Right lobe of liver (tissue), 6 donors: ENCODE results near the gene KAT5. TPM values are rescaled to one million over a fixed set of nuclear protein-coding genes. Genes with fewer than 3 reads are reported as not detected.
"Not testable (repeated sequence)": the region's sequence is repeated elsewhere in the genome, so short reads cannot be mapped to it uniquely, and the experiment has no call there.

Experiments
- ATAC-seq, 4 donors: fragments of 200-7000 bp; cut with Tn5 transposase; one replicate each; pipeline ENCODE4 v1.9.1; 2020; ENCODE audit warnings: mild to moderate bottlenecking in 4 of 4, moderate library complexity in 4 of 4
- DNase-seq, 3 donors: peaks; one replicate each; pipeline ENCODE4 v3.0.0-alpha.2; 2020
- H3K27ac ChIP-seq, 3 donors: fragments of 200-600 bp; one replicate each; pipeline ENCODE4 v1.8.0; 2022
- H3K27me3 ChIP-seq, 2 donors: fragments of 200-600 bp; one replicate each; pipeline ENCODE4 v1.8.0; 2022
- H3K36me3 ChIP-seq, 4 donors: fragments of 200-600 bp; sonication (generic) in 1 of 4; one replicate each; pipeline versions ENCODE4 v1.5.1 to v1.8.0; 2017 to 2022; ENCODE audit warnings: control low read depth in 1 of 4
- H3K4me1 ChIP-seq, 4 donors: fragments of 200-600 bp; sonication (generic) in 1 of 4; one replicate each; pipeline versions ENCODE4 v1.5.1 to v1.8.0; 2017 to 2022; ENCODE audit warnings: control low read depth in 1 of 4
- H3K4me3 ChIP-seq, 3 donors: fragments of 200-600 bp; one replicate each; pipeline ENCODE4 v1.8.0; 2022
- H3K9me3 ChIP-seq, 4 donors: fragments of 200-600 bp; sonication (generic) in 1 of 4; one replicate each; pipeline versions ENCODE4 v1.5.1 to v1.8.0; 2017 to 2022; ENCODE audit warnings: control low read depth in 1 of 4
- CTCF ChIP-seq, 4 donors: fragments of 200-600 bp in 3 of 4; fragments of 450-650 bp in 1 of 4; IDR thresholded peaks; one replicate each; pipeline versions ENCODE4 v1.5.1 to v1.8.0; 2016 to 2022; ENCODE audit warnings: antibody characterized with exemption in 4 of 4, mild to moderate bottlenecking in 2 of 4
- POLR2A ChIP-seq: fragments of 450-650 bp; IDR thresholded peaks from one replicate; pipeline ENCODE4 v1.6.1; 2017; ENCODE audit warnings: antibody characterized with exemption, mild to moderate bottlenecking
- WGBS: methylation state at CpG from one replicate; pipeline ENCODE4 v1.1.6; 2018; ENCODE audit warnings: low coverage, low lambda C conversion rate; ENCODE audit not compliant: insufficient coverage; ENCODE audit errors: missing lambda C conversion rate; 5-methylcytosine and 5-hydroxymethylcytosine counted together
- intact Hi-C, 2 donors: fragments of 100-400 bp; cut with DNase I; formaldehyde crosslinking; loops; one replicate each; pipeline versions ENCODE4 v1.11.2 to v1.14.1; 2022
- total RNA-seq, 6 experiments: library from RNA; depleted of rRNA in 2 of 6; stranded (reverse); fragments of >200 nt in 2 of 6; fragmentation: NEBNext Ultra II Directional in 3 of 6; extraction: Animal tissue kit (Norgen Biotek cat#: 25700) in 3 of 6; gene quantifications; one replicate each; pipeline versions ENCODE4 v1.1.0 to v1.2.4, GENCODE V29; 2016 to 2023
- donor health status: DM: no; HTN: yes; CAD: no.
- donor health status: DM: no; HTN: no; CAD: no.
- donor health status: DM: no; HTN: no; CAD: no.
- donor health status: DM: no; HTN: yes; CAD: no.
- donor health status: DM: no; HTN: yes; CAD: no.

The KAT5 gene
- total RNA-seq, 6 experiments from 2014 or later: 17.8 to 30.4 (median 24.0) TPM

- intact Hi-C loops: no loop called here
- DNase-seq: no peak
Measured at GRCh38 chr11:65745049-65745448, 33.0 kb downstream of the KAT5 start.

GRCh38 chr11:65762169-65762568, 50.1 kb downstream of the KAT5 start:
- H3K36me3 ChIP-seq, intact Hi-C loops, DNase-seq, H3K27ac ChIP-seq, H3K27me3 ChIP-seq, H3K4me3 ChIP-seq, H3K4me1 ChIP-seq, ATAC-seq, H3K9me3 ChIP-seq: not testable (repeated sequence)
- WGBS: 51% methylated on average over 3 of the region's 5 CpGs

More at GRCh38 chr11:65745049-65745448, 33.0 kb downstream of the KAT5 start:
- no peaks in the 10 kb centered on the region for H3K27me3 ChIP-seq
- no peak overlapping the region for H3K27ac ChIP-seq
- ATAC-seq: peak in 1 of 4 donors; percentile 8
- TF ChIP-seq POLR2A (no peak), CTCF (IDR thresholded peaks at IDR 0.05) (no peak)
- 87% methylated on average over 3 of the region's 17 CpGs for WGBS
- no peaks in the 10 kb centered on the region for H3K9me3 ChIP-seq
- no peaks in the 10 kb centered on the region for H3K4me1 ChIP-seq
- no peak overlapping the region for H3K4me3 ChIP-seq
- H3K36me3 ChIP-seq: no peaks in the 10 kb centered on the region

- H3K27ac ChIP-seq, H3K9me3 ChIP-seq, H3K27me3 ChIP-seq, H3K4me3 ChIP-seq, H3K36me3 ChIP-seq, DNase-seq, intact Hi-C loops, H3K4me1 ChIP-seq, ATAC-seq: not testable (repeated sequence)
- WGBS: no CpG with 5 or more reads among the region's 29 CpGs
Measured at GRCh38 chr11:65762816-65763215, 50.8 kb downstream of the KAT5 start.

GRCh38 chr11:65764434-65764833, 52.4 kb downstream of the KAT5 start:
- intact Hi-C loops: no loop called here
- no peak for ATAC-seq
- Histone ChIP-seq H3K4me3 (no peak overlapping the region), H3K36me3 (no peaks in the 10 kb centered on the region), H3K27me3 (no peaks in the 10 kb centered on the region), H3K4me1 (no peaks in the 10 kb centered on the region), H3K27ac (no peak overlapping the region), H3K9me3 (no peaks in the 10 kb centered on the region)
- 53% methylated on average over 5 of the region's 5 CpGs for WGBS
- TF ChIP-seq CTCF (IDR thresholded peaks at IDR 0.05): no peak
- no peak for TF ChIP-seq POLR2A
- no peak for DNase-seq

GRCh38 chr11:65766535-65766934, 54.5 kb downstream of the KAT5 start:
- 51% methylated on average over 7 of the region's 7 CpGs for WGBS
- intact Hi-C loops: no loop called here
- Histone ChIP-seq H3K27me3 (no peaks in the 10 kb centered on the region), H3K27ac (no peak overlapping the region), H3K9me3 (no peaks in the 10 kb centered on the region), H3K4me3 (no peak overlapping the region), H3K4me1 (no peaks in the 10 kb centered on the region), H3K36me3 (no peaks in the 10 kb centered on the region)
- ATAC-seq (no peak), DNase-seq (no peak)
- TF ChIP-seq POLR2A (no peak), CTCF (IDR thresholded peaks at IDR 0.05) (no peak)

- 46% methylated on average over 6 of the region's 10 CpGs for WGBS
Measured at GRCh38 chr11:65767406-65767805, 55.4 kb downstream of the KAT5 start.

GRCh38 chr11:65767806-65768205, 55.8 kb downstream of the KAT5 start:
- intact Hi-C loops, H3K4me1 ChIP-seq, DNase-seq, H3K9me3 ChIP-seq, H3K27me3 ChIP-seq, ATAC-seq, H3K4me3 ChIP-seq, H3K36me3 ChIP-seq, H3K27ac ChIP-seq: not testable (repeated sequence)
- WGBS: no CpG with 5 or more reads among the region's 5 CpGs

More at GRCh38 chr11:65767406-65767805, 55.4 kb downstream of the KAT5 start:
- no peak for DNase-seq
- no peaks in the 10 kb centered on the region for H3K36me3 ChIP-seq
- ATAC-seq: no peak
- intact Hi-C loops: no loop called here
- no peak overlapping the region for H3K4me3 ChIP-seq
- no peaks in the 10 kb centered on the region for H3K27me3 ChIP-seq
- H3K4me1 ChIP-seq: no peaks in the 10 kb centered on the region
- TF ChIP-seq POLR2A (no peak), CTCF (IDR thresholded peaks at IDR 0.05) (no peak)
- no peak overlapping the region for H3K27ac ChIP-seq
- H3K9me3 ChIP-seq: no peaks in the 10 kb centered on the region
